ENCODE measurements around the gene PALM. TPM values are rescaled to one million over a fixed set of nuclear protein-coding genes. Genes with fewer than 3 reads are reported as not detected.

The PALM gene
- total RNA-seq, 1 experiment from 2014 or later: 18.5 TPM

DNA sequence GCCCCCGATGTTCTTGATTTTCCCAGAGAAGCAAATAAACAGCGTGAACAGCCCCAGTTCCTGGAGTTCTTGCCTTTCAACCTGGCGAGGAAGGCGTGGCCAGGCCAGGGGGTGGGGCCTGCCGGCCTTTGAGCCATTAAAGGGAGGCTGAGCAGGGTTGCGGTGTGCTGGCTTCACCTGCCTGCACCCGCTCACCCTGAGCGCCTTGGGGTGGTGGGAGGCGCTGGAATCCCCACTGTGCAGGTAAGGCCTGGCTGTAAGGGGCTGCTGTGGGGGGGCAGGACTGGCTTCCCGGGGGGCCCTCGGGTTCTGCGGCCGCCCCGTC is 39.5 kb downstream of the PALM start:
- Histone ChIP-seq H3K79me2 (ENCODE audit: insufficient read depth, low read length) (no peaks in the 10 kb centered on the region), H3K4me1 (ENCODE audit: insufficient read depth, low read length) (no peaks in the 10 kb centered on the region), H2BK5ac (ENCODE audit: insufficient read length, low read length) (no peak overlapping the region), H2AFZ (ENCODE audit: low read length) (no peak overlapping the region), H3K4me2 (ENCODE audit: insufficient read depth, insufficient read length, low read length) (no peak overlapping the region), H3T11ph (ENCODE audit: low read length) (no peak overlapping the region), H2BK20ac (ENCODE audit: low read depth, low read length, poor library complexity, severe bottlenecking) (no peak overlapping the region), H4K5ac (ENCODE audit: insufficient read length, low read depth, low read length) (no peak overlapping the region), H2BK15ac (ENCODE audit: low read depth, low read length) (no peak overlapping the region), H3K9me3 (ENCODE audit: control insufficient read depth, low read depth, low read length) (no peaks in the 10 kb centered on the region), H2BK12ac (ENCODE audit: insufficient read length, low read depth, low read length) (no peak overlapping the region), H3K9ac (ENCODE audit: extremely low read depth, insufficient read length, low read length) (no peak overlapping the region), H3K79me1 (ENCODE audit: insufficient read depth, low read depth, low read length, poor library complexity, severe bottlenecking) (no peaks in the 10 kb centered on the region), H3K23me2 (ENCODE audit: insufficient read length, low read depth, low read length, poor library complexity, severe bottlenecking) (no peaks in the 10 kb centered on the region), H3K18ac (ENCODE audit: insufficient read length, low read depth, low read length) (no peak overlapping the region), H3K4ac (ENCODE audit: low read depth, low read length) (no peak overlapping the region), H3K23ac (ENCODE audit: insufficient read length, low read depth, low read length) (no peak overlapping the region), H2AK5ac (ENCODE audit: insufficient read length, low read length) (no peak overlapping the region), H3K27ac (ENCODE audit: insufficient read length, low read depth, low read length) (no peak overlapping the region), H2BK120ac (ENCODE audit: low read depth, low read length, poor library complexity, severe bottlenecking) (no peak overlapping the region), H4K8ac (replicated peaks; ENCODE audit: insufficient read length, low read depth, low read length) (no peak overlapping the region), H4K91ac (ENCODE audit: insufficient read length, low read depth, low read length) (no peak overlapping the region), H4K20me1 (ENCODE audit: control insufficient read depth, insufficient read depth, insufficient read length) (no peaks in the 10 kb centered on the region), H3K27me3 (ENCODE audit: insufficient read depth, low read length) (no peaks in the 10 kb centered on the region), H3K56ac (ENCODE audit: insufficient read length, low read depth, low read length) (no peak overlapping the region), H3K14ac (ENCODE audit: insufficient read depth, low read length) (no peak overlapping the region)
- no peak for TF ChIP-seq CTCF (conservative IDR thresholded peaks at IDR 0.05)
- no peak overlapping the region for H3K27ac Mint-ChIP-seq
- peaks cover 0 to 11% (median 2%) of the 10 kb centered on the region in 3 experiments; a peak in 4 of 7 replicates for H3K36me3 Mint-ChIP-seq (ENCODE audit: insufficient read depth in 1 of 3, low read depth in 3 of 3)
- H3K27me3 Mint-ChIP-seq (ENCODE audit: low read depth): no peaks in the 10 kb centered on the region
- no peak overlapping the region for H3K4me3 Mint-ChIP-seq
- peaks cover 12 to 16% of the 10 kb centered on the region in 2 experiments; a peak in 4 of 5 replicates for H3K9me3 Mint-ChIP-seq
- WGBS (ENCODE audit: extremely low coverage, insufficient read length, low lambda C conversion rate): no CpG with 5 or more reads among the region's 14 CpGs
- H3K4me1 Mint-ChIP-seq: 0 out of 4 replicates have a peak, but pooled peaks cover 0 to 8% of the 10 kb centered on the region in 2 experiments
- DNase-seq: no peak
